Stimulated activated CD8-positive, alpha-beta memory T cell treated with anti-CD3 and anti-CD28 coated beads, Interleukin-4, amount 100 ng/mL, for 4 hours (primary cell): ENCODE measurements around the gene MEG3.

Experiments
- DNase-seq, 2 donors: peaks; one replicate each; pipeline ENCODE4 v3.0.0-alpha.2; 2020; ENCODE audit warnings: low read depth in 2 of 2, low spot score in 1 of 2

The MEG3 gene

DNA sequence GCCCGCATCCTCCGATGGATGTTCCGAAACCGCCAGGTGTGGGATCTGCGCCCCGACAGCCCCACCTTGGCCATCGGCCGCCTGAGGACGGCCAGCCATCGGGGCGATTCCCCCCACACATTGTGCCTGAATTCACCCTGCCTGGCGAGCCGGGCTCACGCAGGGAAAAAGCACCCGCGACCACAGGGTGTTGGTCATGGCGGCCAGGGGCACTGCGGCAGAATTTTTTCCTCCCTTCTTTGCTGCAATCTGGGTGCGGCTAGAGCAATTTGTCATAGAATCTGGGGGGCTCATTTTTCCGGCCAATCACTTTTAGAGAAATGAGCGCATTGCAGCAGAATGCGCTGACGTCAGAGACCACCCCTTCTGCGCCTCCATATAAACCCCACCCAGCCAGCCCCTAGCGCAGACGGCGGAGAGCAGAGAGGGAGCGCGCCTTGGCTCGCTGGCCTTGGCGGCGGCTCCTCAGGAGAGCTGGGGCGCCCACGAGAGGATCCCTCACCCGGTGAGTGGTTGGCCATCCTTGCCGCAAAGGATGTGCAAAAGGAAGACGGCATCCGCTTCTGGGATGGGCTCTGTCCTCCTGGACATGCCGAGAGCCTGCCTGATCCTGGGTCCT is at the start of gene MEG3:
TSS of gene MEG3 (plus strand) at position 406 of the 619 bp plus-strand sequence.
- no peak for DNase-seq

DNA sequence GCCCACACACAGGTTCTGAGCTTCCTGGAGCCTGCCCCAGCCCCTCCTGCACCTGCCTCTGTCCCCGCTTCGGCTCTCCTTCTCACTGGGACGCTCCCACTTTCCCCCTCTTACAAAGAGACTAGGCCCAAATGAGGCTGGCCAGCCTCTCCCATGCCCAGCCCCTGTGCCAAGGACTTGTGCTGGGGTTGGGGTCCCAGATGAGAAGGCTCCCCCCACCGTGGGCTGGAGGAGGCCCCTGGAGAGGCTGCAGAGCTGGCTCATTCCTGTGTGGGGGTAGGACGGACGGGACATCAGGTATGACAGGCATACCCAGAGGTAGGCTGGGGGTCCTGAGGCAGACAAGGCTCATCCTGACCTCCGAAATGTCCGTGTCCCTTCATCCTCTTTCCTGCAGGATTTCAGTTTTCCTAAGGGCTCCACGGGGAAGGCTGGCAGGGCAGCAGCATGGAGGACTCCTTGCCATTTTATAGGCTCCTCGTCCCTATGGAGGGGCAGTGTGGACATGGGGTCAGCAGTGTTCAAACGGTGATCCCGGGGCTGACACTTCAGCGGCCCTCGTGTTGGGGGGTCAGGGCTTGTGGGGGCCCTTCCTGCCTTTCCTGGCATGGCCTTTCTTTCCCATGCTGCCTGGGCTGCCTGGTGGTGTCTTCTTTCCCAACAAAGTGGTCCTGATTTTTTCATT is 49.1 kb upstream of the MEG3 start:
- no peak for DNase-seq

GRCh38 chr14:100777366-100777817 is 48.5 kb upstream of the MEG3 start:
- DNase-seq, result no peak

DNA sequence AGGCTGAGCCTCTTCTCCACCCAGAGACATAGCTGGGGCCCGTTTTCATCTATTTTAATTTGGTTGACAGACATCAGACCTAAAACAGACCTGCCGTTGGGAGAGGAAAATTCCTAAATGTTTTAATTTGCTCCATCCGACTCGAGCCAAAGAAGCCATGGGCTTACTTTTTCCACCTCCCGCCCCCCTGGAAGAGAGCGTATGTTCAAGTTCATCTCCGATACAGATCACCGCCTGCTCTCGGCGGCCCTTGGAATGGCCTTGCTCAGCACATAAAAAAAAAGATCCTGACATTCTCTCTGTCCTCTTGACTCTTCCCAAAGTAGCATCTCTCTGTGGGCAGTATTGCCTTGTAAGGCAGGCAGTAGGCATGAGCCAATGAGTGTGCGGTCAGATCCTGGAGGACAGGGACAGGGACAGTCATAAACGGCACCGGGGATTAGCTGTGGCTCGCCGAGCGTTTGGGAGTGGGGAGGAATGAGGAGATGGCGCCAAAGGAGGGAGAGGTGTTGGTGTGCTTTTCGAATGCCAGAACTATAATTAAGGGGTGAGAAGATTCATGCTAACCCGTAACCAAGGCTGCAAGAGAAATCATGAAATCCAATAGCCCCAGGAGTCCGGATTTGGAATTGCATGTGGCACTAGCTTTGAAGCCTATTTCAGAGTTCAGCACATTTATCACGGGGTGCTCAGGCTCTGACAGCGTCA is 47.9 kb upstream of the MEG3 start:
- DNase-seq, result no peak

DNA sequence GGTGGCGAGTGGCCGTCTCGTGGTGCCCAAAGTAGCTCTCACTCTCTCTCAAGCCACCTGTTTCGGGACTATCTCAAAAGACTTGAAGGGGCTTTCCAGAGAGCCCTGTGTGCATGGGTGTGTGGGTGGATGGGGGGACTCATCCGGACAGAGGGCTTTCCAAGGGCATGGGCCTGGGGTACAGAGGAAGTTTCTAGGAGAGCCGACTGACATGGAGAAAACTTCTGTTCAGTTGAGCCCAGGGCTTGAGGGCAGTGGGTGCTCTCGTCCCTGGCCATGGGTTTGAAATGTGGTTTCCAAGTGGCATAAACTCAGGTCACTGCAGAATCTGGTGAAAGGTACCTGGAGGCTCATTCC is 47.4 kb upstream of the MEG3 start:
- no peak for DNase-seq

DNA sequence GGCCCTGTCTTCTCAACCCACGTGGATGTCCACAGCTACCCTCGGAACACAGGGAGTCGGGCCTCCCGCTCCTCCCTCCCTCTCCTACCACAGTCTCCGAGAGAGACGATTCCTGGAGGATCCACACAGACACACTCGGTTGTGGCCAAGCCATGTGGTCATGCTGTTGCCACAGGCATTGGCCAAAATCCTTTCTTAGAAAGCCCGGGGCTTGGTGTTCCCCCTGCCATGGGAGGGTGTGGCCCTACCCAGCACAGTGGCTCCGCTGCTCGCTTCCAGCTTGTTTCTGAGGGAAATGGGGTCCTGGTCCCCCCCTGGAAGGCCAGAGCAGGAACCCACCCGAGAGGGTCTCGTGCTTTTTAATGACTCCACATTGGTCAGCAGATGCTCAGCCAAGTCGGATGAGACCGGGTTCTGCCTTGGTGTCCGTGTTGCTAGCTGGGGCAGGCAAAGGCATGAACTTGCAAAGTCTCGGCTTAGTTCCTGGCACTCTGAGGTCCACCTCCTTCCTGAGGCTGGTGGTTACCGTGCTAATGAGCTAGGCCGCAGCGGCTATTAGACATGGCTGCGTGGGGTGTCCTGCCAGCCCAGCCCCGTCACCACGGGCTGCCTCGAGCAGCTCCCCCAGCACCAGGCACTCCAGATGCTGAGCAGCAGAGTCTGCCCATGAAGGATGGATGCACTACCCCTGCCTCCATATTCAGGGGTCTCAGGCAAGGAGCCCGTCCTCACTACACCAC is 46.8 kb upstream of the MEG3 start:
- DNase-seq, result no peak

DNA sequence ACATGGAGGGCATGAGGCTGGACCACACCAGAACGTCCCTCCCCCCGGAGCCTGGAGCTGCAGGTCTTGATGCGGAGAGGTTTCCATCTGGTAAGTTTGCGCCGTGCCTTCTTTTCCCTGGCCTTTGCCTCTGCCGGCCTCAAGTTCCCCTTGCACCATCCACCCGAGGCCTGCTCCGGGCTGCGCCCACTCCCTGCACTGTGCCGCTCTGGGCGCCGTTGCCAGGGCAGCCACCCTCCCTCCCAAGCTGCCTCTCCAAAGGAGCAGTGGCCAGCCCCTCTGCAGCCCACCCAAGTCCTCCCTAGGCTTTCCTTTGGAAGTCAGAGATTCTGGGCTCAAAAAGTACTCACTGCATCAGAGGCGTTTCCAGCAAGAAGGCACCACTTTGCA is 46.2 kb upstream of the MEG3 start:
- no peak for DNase-seq

GRCh38 chr14:100780246-100780645 is 45.7 kb upstream of the MEG3 start:
- DNase-seq, result no peak

DNA sequence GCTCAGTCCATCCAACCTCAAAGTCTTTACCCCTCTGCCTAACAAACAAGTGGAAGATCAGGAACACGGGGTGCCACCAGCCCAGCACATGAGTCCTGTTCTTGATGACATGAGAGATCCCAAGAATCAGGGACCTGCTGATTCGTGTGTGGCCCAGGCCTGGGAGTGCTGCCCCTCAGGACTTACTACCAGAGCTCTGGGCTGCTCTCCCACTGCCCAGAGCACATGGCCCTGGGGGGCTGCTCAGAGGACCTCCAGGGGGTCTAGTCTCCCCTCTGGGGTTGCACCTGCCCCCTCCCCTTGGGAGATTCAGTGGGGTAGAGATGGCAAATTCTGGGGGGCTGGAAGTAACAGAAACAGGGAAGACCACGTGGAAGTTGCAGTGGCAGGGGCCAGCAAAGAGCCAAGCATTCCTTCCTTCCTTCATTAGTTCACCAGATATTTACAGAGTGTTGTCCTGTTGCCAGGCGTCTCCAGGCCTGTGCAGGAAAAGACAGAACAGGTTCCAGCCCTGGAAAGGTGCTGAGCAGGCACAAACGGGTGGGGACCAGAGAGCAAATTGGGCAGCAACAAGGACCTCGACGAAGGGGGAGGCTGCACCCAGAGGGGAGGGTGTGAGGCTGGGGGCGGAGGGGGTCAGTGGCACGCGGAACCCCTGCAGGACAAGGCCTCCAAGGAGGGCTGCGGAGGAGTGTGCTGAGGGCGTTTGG is 45.1 kb upstream of the MEG3 start:
- no peak for DNase-seq

DNA sequence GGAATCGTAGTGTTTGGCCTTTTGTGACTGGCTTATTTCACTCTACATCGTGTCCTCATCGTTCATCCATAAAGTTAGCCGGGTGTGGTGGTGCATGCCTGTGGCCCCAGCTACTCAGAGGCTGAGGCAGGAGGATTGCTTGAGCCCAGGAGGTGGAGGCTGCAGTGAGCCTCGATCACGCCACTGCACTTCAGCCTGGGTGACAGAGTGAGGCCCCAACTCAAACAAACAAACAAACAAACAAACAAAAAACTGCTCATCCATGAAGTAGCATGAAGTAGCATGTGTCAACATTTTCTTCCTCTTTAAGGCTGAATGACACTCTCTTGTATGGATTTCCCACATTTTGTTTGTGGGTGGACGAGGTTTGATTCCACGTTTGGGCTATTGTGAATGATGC is 44.0 kb upstream of the MEG3 start:
- DNase-seq, result no peak

- DNase-seq, result no peak
These were observed 43.2 kb upstream of the MEG3 start for GRCh38 chr14:100782516-100783320.

DNA sequence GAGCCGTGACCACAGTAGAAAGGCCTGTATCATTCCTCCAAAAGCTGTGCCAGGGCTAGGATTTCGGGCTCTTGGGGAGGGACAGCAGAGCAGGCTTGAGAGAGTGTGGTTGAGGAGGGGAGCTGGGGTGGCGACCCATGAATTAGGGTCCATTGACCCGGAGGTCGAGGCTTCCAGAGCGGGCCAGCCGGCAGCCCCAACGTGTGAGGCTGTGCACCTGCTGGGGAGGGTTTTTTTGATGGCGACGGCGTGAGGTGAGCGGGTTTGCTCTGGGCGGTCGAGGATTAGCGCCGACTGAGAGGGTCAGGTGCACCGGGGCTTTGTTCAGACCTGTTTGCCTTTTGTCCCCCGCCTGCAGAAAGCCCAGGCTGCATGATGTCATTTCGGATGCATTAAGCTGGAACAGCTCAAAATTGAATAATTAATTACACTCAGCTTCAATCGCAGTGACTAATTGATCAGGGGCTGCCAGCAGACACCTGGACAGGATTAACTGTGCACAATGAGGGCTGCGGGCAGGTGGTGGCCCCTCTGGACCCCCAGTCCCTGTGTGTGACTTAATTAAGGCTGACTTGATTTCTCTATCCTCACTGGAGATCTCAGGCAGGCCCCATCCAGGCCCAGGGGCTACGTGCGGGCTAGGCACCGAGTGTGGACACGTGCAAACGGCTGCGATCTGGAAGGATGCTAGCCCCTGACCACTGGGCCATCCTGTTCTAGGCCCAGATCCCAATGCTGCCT is 42.1 kb upstream of the MEG3 start:
- no peak for DNase-seq

GRCh38 chr14:100784523-100785337 is 41.2 kb upstream of the MEG3 start:
- DNase-seq, result no peak

GRCh38 chr14:100785338-100785615 is 40.6 kb upstream of the MEG3 start:
- DNase-seq, result no peak

DNA sequence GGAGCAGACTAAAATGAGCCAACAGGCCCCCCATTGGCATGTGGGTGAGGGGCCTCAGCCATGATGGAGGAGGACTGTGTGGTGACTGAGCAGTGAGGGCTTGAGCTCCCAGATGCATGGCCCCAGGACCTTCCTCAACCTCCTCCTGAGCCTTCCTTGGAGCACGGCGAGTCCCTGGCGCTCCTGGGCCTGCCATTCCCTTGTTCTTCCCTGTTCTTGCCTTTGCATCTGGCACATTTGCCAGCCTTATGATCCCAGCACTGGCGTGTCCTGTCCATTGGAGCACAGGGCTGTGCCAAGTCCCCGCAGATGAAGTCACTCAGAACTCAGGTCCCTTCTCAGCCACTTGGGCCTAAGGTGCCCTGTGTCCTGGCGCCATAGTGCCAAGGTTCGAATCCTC is 40.3 kb upstream of the MEG3 start:
- DNase-seq, result no peak

GRCh38 chr14:100786131-100786530 is 39.8 kb upstream of the MEG3 start:
- no peak for DNase-seq

DNA sequence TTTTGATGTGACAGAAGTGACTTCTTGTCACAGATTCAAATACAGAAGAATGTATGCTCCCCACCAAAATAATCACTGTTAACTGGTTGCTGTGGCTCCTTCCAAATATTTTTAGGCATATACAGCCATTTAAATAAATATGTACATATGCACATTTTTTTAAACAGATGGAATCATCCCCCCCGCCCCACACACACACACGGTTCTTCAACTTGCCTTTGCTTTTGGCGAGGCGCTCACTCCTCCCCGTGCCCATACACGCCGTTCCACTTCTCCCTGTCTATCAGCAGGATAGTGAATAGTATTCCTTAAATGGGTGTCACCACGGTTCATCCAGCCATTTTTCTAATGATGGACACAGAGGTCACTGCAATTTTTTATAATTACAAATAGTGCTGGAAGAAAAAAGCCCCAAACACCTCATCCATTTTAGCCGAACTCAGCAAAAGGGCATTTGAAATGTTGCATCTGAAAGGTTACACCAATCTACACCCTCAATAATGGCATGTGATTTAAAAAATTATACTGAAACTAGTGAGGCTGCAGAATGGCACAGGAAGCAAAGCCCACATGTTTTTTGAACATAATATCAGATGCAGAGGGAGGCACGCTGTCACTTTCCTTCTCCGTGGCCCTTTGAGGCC is 39.2 kb upstream of the MEG3 start:
- no peak for DNase-seq

DNA sequence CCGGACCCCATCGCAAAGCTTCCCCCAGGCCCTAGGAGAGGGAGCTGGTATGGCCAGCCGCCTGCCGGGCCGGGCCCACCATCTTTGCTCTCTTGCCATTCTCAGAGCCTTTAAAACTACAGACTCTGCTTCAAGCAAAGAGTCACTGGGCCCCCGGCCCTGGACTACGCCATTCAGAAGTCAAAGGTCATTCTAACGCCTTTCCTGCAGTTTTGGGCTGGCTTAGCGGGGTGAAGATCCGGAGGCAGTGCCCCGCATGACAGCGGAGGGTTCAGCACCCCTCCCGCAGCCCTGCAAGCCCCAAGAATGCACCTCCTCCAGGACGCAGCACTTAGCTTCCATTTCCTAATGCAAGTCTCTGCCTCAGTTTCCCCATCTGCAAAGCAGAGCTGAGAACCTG is 38.3 kb upstream of the MEG3 start:
- DNase-seq, result no peak

GRCh38 chr14:100788517-100788916 is 37.4 kb upstream of the MEG3 start:
- DNase-seq, result no peak
